Measurements from ENCODE around the gene SETD6.

Gene SETD6

GRCh38 chr16:58515125-58515870 lies at the start of gene SETD6:
SETD6 (plus strand) TSS chr16:58515517; CDS start chr16:58515538, 21 bp downstream.
- Mint-ChIP-seq H3K4me1 (peaks cover 30 to 63% of the 10 kb centered on the region in 2 donors), H3K9me3 (no peaks in the 10 kb centered on the region), H3K27ac (peak within 1 kb of the TSS; percentile 95), H3K27me3 (no peaks in the 10 kb centered on the region), H3K36me3 (peaks cover 21 to 34% of the 10 kb centered on the region in 2 donors), H3K4me3 (peak within 1 kb of the TSS; percentile 92 to 93)
- DNase-seq, result peak; percentile 78
- ATAC-seq (replicated peaks), result peak; percentile 81 to 87

GRCh38 chr16:58465817-58466216 lies 49.5 kb upstream of the SETD6 start:
- Mint-ChIP-seq H3K36me3 (no peaks in the 10 kb centered on the region), H3K27me3 (peaks cover 55 to 73% of the 10 kb centered on the region in 2 donors), H3K9me3 (no peaks in the 10 kb centered on the region), H3K4me3 (no peak overlapping the region), H3K4me1 (peaks cover 11 to 16% of the 10 kb centered on the region in 2 donors), H3K27ac (no peak overlapping the region)
- no peak for DNase-seq
- ATAC-seq (replicated peaks), result no peak

- H3K27me3 Mint-ChIP-seq, result peaks cover 55 to 73% of the 10 kb centered on the region in 2 donors
Observed at GRCh38 chr16:58466396-58466795, 48.9 kb upstream of the SETD6 start.

GRCh38 chr16:58467905-58468304 lies 47.4 kb upstream of the SETD6 start:
- peaks cover 9 to 12% of the 10 kb centered on the region in 2 donors for H3K4me1 Mint-ChIP-seq
- no peak overlapping the region for H3K4me3 Mint-ChIP-seq
- peaks cover 48 to 58% of the 10 kb centered on the region in 2 donors for H3K27me3 Mint-ChIP-seq
- no peak for ATAC-seq (replicated peaks)
- no peak overlapping the region for H3K27ac Mint-ChIP-seq
- H3K9me3 Mint-ChIP-seq, result no peaks in the 10 kb centered on the region
- H3K36me3 Mint-ChIP-seq, result no peaks in the 10 kb centered on the region
- DNase-seq, result no peak

More at GRCh38 chr16:58466396-58466795, 48.9 kb upstream of the SETD6 start:
- Mint-ChIP-seq H3K4me3 (no peak overlapping the region), H3K36me3 (no peaks in the 10 kb centered on the region), H3K4me1 (peaks cover 11 to 16% of the 10 kb centered on the region in 2 donors), H3K27ac (no peak overlapping the region), H3K9me3 (no peaks in the 10 kb centered on the region)
- DNase-seq (no peak), ATAC-seq (replicated peaks) (no peak)

- Mint-ChIP-seq H3K27me3 (peaks cover 36 to 39% of the 10 kb centered on the region in 2 donors), H3K36me3 (no peaks in the 10 kb centered on the region), H3K27ac (no peak overlapping the region), H3K9me3 (no peaks in the 10 kb centered on the region), H3K4me3 (no peak overlapping the region), H3K4me1 (peaks cover 4 to 6% of the 10 kb centered on the region in 2 donors)
- DNase-seq, result no peak
- no peak for ATAC-seq (replicated peaks)
Observed at GRCh38 chr16:58471209-58471975, 43.9 kb upstream of the SETD6 start.

GRCh38 chr16:58472266-58472665 lies 43.1 kb upstream of the SETD6 start:
- Mint-ChIP-seq H3K4me3 (no peak overlapping the region), H3K27ac (no peak overlapping the region), H3K9me3 (no peaks in the 10 kb centered on the region), H3K27me3 (peaks cover 27 to 32% of the 10 kb centered on the region in 2 donors), H3K36me3 (no peaks in the 10 kb centered on the region), H3K4me1 (peaks cover 4 to 6% of the 10 kb centered on the region in 2 donors)
- ATAC-seq (replicated peaks) (no peak), DNase-seq (no peak)

- Mint-ChIP-seq H3K36me3 (no peaks in the 10 kb centered on the region), H3K27ac (no peak overlapping the region), H3K9me3 (no peaks in the 10 kb centered on the region), H3K27me3 (peaks cover 22 to 26% of the 10 kb centered on the region in 2 donors), H3K4me3 (no peak overlapping the region), H3K4me1 (peaks cover 4 to 6% of the 10 kb centered on the region in 2 donors)
- ATAC-seq (replicated peaks), result no peak
- no peak for DNase-seq
Observed at GRCh38 chr16:58472827-58473226, 42.5 kb upstream of the SETD6 start.

- no peak overlapping the region for H3K4me3 Mint-ChIP-seq
- H3K27ac Mint-ChIP-seq, result no peak overlapping the region
- no peak for DNase-seq
- ATAC-seq (replicated peaks), result no peak
- no peaks in the 10 kb centered on the region for H3K36me3 Mint-ChIP-seq
- H3K9me3 Mint-ChIP-seq, result no peaks in the 10 kb centered on the region
- peaks cover 3 to 6% of the 10 kb centered on the region in 2 donors for H3K4me1 Mint-ChIP-seq
- H3K27me3 Mint-ChIP-seq, result peaks cover 12 to 14% of the 10 kb centered on the region in 2 donors
Observed at GRCh38 chr16:58474296-58474695, 41.0 kb upstream of the SETD6 start.

GRCh38 chr16:58475091-58475619 lies 40.2 kb upstream of the SETD6 start:
- DNase-seq (no peak), ATAC-seq (replicated peaks) (no peak)
- H3K27me3 Mint-ChIP-seq, result peaks cover 11 to 14% of the 10 kb centered on the region in 2 donors
- no peak overlapping the region for H3K4me3 Mint-ChIP-seq
- peaks cover 3 to 6% of the 10 kb centered on the region in 2 donors for H3K4me1 Mint-ChIP-seq
- H3K9me3 Mint-ChIP-seq, result no peaks in the 10 kb centered on the region
- H3K36me3 Mint-ChIP-seq, result no peaks in the 10 kb centered on the region
- no peak overlapping the region for H3K27ac Mint-ChIP-seq

- no peaks in the 10 kb centered on the region for H3K9me3 Mint-ChIP-seq
- no peak overlapping the region for H3K4me3 Mint-ChIP-seq
- no peaks in the 10 kb centered on the region for H3K36me3 Mint-ChIP-seq
- ATAC-seq (replicated peaks), result no peak
- H3K27me3 Mint-ChIP-seq, result peaks cover 11% of the 10 kb centered on the region in 2 donors
- H3K27ac Mint-ChIP-seq, result no peak overlapping the region
- H3K4me1 Mint-ChIP-seq, result peaks cover 3 to 6% of the 10 kb centered on the region in 2 donors
- no peak for DNase-seq
Observed at GRCh38 chr16:58476791-58477190, 38.5 kb upstream of the SETD6 start.

- peaks cover 3 to 6% of the 10 kb centered on the region in 2 donors for H3K4me1 Mint-ChIP-seq
- H3K27me3 Mint-ChIP-seq, result peaks cover 11 to 25% of the 10 kb centered on the region in 2 donors
- DNase-seq (no peak), ATAC-seq (replicated peaks) (no peak)
- H3K36me3 Mint-ChIP-seq, result no peaks in the 10 kb centered on the region
- no peak overlapping the region for H3K27ac Mint-ChIP-seq
- no peaks in the 10 kb centered on the region for H3K9me3 Mint-ChIP-seq
- no peak overlapping the region for H3K4me3 Mint-ChIP-seq
Observed at GRCh38 chr16:58478427-58478826, 36.9 kb upstream of the SETD6 start.

- Mint-ChIP-seq H3K27me3 (peaks cover 0 to 28% of the 10 kb centered on the region in 2 donors), H3K36me3 (no peaks in the 10 kb centered on the region), H3K9me3 (no peaks in the 10 kb centered on the region), H3K4me1 (no peaks in the 10 kb centered on the region), H3K4me3 (no peak overlapping the region), H3K27ac (no peak overlapping the region)
- no peak for DNase-seq
- no peak for ATAC-seq (replicated peaks)
Observed at GRCh38 chr16:58481226-58481869, 34.0 kb upstream of the SETD6 start.

- Mint-ChIP-seq H3K4me3 (no peak overlapping the region), H3K9me3 (no peaks in the 10 kb centered on the region), H3K27me3 (peaks cover 2 to 32% of the 10 kb centered on the region in 2 donors), H3K27ac (no peak overlapping the region), H3K36me3 (no peaks in the 10 kb centered on the region), H3K4me1 (no peaks in the 10 kb centered on the region)
- DNase-seq (no peak), ATAC-seq (replicated peaks) (no peak)
Observed at GRCh38 chr16:58481931-58482330, 33.4 kb upstream of the SETD6 start.

- no peak overlapping the region for H3K4me3 Mint-ChIP-seq
- peaks cover 12 to 31% of the 10 kb centered on the region in 2 donors for H3K27me3 Mint-ChIP-seq
- no peak overlapping the region for H3K27ac Mint-ChIP-seq
- no peaks in the 10 kb centered on the region for H3K36me3 Mint-ChIP-seq
- H3K4me1 Mint-ChIP-seq, result no peaks in the 10 kb centered on the region
- ATAC-seq (replicated peaks) (no peak), DNase-seq (no peak)
- H3K9me3 Mint-ChIP-seq, result no peaks in the 10 kb centered on the region
Observed at GRCh38 chr16:58485184-58485887, 30.0 kb upstream of the SETD6 start.

Data from stimulated activated naive B cell treated with anti-CD40 and anti-IgM and Interleukin-4, amounts not matched to agents 10 μg/mL and 1 μg/mL and 100 μg/mL, for 72 hours (primary cell).